HEK293 (cell line): ENCODE results near the gene SPACA7.
A peak's percentile ranks its signal among the peaks of the same experiment; 100 is the strongest.

Experiments used
- CTCF ChIA-PET: fragments of 350-600 bp; formaldehyde crosslinking; extraction: SDS; loops from one replicate; lab custom pipeline; 2021; ENCODE audit warnings: antibody characterized with exemption; lab: Yijun Ruan, JAX
- POLR2A ChIA-PET: fragments of 300-600 bp; formaldehyde crosslinking; extraction: SDS; loops from one replicate; lab custom pipeline; 2020; ENCODE audit warnings: antibody characterized with exemption, inconsistent platforms; lab: Yijun Ruan, JAX
- H3K27ac ChIP-seq: fragments of 200-500 bp; sonication (Bioruptor generic); 2 replicates; pipeline ENCODE4 v1.5.1; 2014; ENCODE audit warnings: low read depth, low read length, control low read depth, inconsistent platforms; ENCODE audit errors: extremely low read depth
- H3K36me3 ChIP-seq, 2 experiments: fragments of 200-500 bp in 1 of 2; sonication (Bioruptor generic) in 1 of 2; 1 replicate in 1 of 2; 2 replicates in 1 of 2; pipeline ENCODE4 v1.5.1; 2014 to 2017; ENCODE audit warnings: inconsistent platforms in 2 of 2, low read length in 2 of 2; ENCODE audit not compliant: control insufficient read depth in 2 of 2, insufficient read depth in 1 of 2
- H3K4me1 ChIP-seq: fragments of 200-500 bp; sonication (Bioruptor generic); 2 replicates; pipeline ENCODE4 v1.5.1; 2014; ENCODE audit warnings: mild to moderate bottlenecking, low read length, inconsistent platforms; ENCODE audit not compliant: control insufficient read depth, insufficient read depth
- H3K4me3 ChIP-seq: 2 replicates; pipeline ENCODE4 v1.5.1; 2011; ENCODE audit warnings: low read depth, mild to moderate bottlenecking, control low read depth, low read length, moderate library complexity
- H3K9me3 ChIP-seq: fragments of 200-500 bp; sonication (Bioruptor generic); 2 replicates; pipeline ENCODE4 v1.5.1; 2014; ENCODE audit warnings: low read depth, low read length, inconsistent platforms; ENCODE audit not compliant: control insufficient read depth, insufficient read depth
- SALL2 ChIP-seq: fragments of 450-650 bp; formaldehyde crosslinking; IDR thresholded peaks from 2 replicates; pipeline ENCODE4 v1.5.0; 2017; ENCODE audit warnings: missing biosample characterization, mild to moderate bottlenecking, missing genetic modification characterization, borderline replicate concordance
- SP3 ChIP-seq: fragments of 450-650 bp; formaldehyde crosslinking; IDR thresholded peaks from 2 replicates; pipeline ENCODE4 v1.5.1; 2016; ENCODE audit warnings: missing biosample characterization, missing genetic modification characterization
- ZIC2 ChIP-seq: fragments of 450-650 bp; formaldehyde crosslinking; IDR thresholded peaks from 2 replicates; pipeline ENCODE4 v1.5.1; 2016; ENCODE audit warnings: missing biosample characterization, missing genetic modification characterization
- ZNF202 ChIP-seq: fragments of 450-650 bp; formaldehyde crosslinking; IDR thresholded peaks from 2 replicates; pipeline ENCODE4 v1.5.1; 2016; ENCODE audit warnings: missing biosample characterization, missing genetic modification characterization, borderline replicate concordance
- ZNF223 ChIP-seq: fragments of 450-650 bp; formaldehyde crosslinking; IDR thresholded peaks from 2 replicates; pipeline ENCODE4 v1.5.1; 2016; ENCODE audit warnings: missing biosample characterization, missing genetic modification characterization
- ZNF248 ChIP-seq: fragments of 450-650 bp; formaldehyde crosslinking; IDR thresholded peaks from 2 replicates; pipeline ENCODE4 v1.5.1; 2017; ENCODE audit warnings: missing biosample characterization, missing genetic modification characterization
- ZNF266 ChIP-seq: fragments of 450-650 bp; formaldehyde crosslinking; IDR thresholded peaks from 2 replicates; pipeline ENCODE4 v1.5.1; 2016; ENCODE audit warnings: missing biosample characterization, missing genetic modification characterization, low read depth
- ZNF433 ChIP-seq: fragments of 450-650 bp; formaldehyde crosslinking; IDR thresholded peaks from 2 replicates; pipeline ENCODE4 v1.5.1; 2016; ENCODE audit warnings: missing biosample characterization, missing genetic modification characterization, low read depth
- ZNF514 ChIP-seq: fragments of 450-650 bp; formaldehyde crosslinking; IDR thresholded peaks from 2 replicates; pipeline ENCODE4 v1.5.1; 2016; ENCODE audit warnings: missing biosample characterization, missing genetic modification characterization
- ZNF529 ChIP-seq: fragments of 450-650 bp; formaldehyde crosslinking; IDR thresholded peaks from 2 replicates; pipeline ENCODE4 v1.5.1; 2017; ENCODE audit warnings: missing genetic modification characterization, missing biosample characterization; ENCODE audit not compliant: insufficient replicate concordance
- ZNF530 ChIP-seq: fragments of 450-650 bp; formaldehyde crosslinking; IDR thresholded peaks from 2 replicates; pipeline ENCODE4 v1.5.1; 2016; ENCODE audit warnings: low read depth, missing biosample characterization, missing genetic modification characterization
- ZNF561 ChIP-seq: fragments of 450-650 bp; IDR thresholded peaks from 2 replicates; pipeline ENCODE4 v1.5.1; 2018; ENCODE audit warnings: missing biosample characterization, missing genetic modification characterization, borderline replicate concordance
- ZNF610 ChIP-seq: fragments of 450-650 bp; formaldehyde crosslinking; IDR thresholded peaks from 2 replicates; pipeline ENCODE4 v1.5.1; 2016; ENCODE audit warnings: missing biosample characterization, missing genetic modification characterization, borderline replicate concordance
- ZNF777 ChIP-seq: fragments of 450-650 bp; formaldehyde crosslinking; IDR thresholded peaks from 2 replicates; pipeline ENCODE4 v1.5.1; 2017; ENCODE audit warnings: missing biosample characterization, missing genetic modification characterization, borderline replicate concordance
- TF ChIP-seq, protein P1 (sequence below): fragments of 450-650 bp; formaldehyde crosslinking; IDR thresholded peaks from 2 replicates; pipeline ENCODE4 v1.5.1; 2016; ENCODE audit warnings: missing biosample characterization, missing genetic modification characterization
- TF ChIP-seq, protein P2 (sequence below): fragments of 450-650 bp; formaldehyde crosslinking; IDR thresholded peaks from 2 replicates; pipeline ENCODE4 v1.5.1; 2017; ENCODE audit warnings: missing biosample characterization, missing genetic modification characterization
- TF ChIP-seq, protein P3 (sequence below): fragments of 450-650 bp; formaldehyde crosslinking; IDR thresholded peaks from 2 replicates; pipeline ENCODE4 v1.5.1; 2016; ENCODE audit warnings: missing biosample characterization, missing genetic modification characterization
- TF ChIP-seq, protein P4 (sequence below): sonication (generic); formaldehyde crosslinking; IDR thresholded peaks from 2 replicates; pipeline ENCODE4 v1.8.1; 2022; ENCODE audit warnings: mild to moderate bottlenecking, moderate library complexity, missing genetic modification reagents
- TF ChIP-seq, protein P5 (sequence below): fragments of 450-650 bp; formaldehyde crosslinking; IDR thresholded peaks from 2 replicates; pipeline ENCODE4 v1.5.1; 2017; ENCODE audit warnings: missing biosample characterization, mild to moderate bottlenecking, missing genetic modification characterization, moderate library complexity

Gene SPACA7

DNA sequence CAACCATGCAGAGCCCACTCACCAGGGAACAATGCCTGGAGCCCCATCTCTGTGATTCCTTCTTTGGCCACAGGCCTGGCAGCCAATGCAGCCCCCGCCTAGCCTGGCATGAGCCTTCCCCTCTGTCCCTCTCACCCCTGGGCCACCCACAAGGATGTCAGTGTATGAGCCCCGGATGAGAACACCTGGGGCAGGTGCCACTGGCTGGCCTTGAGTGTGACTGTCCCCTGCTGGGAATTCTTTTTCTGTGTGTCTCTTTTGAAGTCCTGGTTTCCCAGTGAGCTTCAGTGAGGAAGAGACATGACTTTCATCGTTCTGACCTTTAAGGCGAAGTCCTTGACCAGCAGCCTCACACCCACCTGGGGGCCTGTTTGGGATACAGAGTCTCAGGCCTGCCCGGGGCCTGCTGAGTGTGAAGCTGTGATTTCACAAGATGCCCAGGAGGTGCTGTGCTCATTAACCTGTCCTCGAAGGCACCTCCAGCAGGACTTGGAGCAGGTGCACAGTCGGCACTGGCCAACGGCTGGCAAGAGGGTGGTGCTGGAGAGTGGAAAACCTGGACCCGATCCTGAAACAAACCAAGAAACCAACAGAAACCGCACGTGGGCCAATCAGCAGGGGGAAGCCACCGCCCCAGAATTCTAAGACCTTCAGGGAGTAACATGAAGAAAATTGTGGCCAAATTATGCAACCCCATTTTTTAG, 27.4 kb upstream of the SPACA7 start:
- no peaks in the 10 kb centered on the region for H3K36me3 ChIP-seq
- no peak overlapping the region for H3K27ac ChIP-seq
- peaks cover 14% of the 10 kb centered on the region for H3K4me1 ChIP-seq
- no peaks in the 10 kb centered on the region for H3K9me3 ChIP-seq
- ChIA-PET CTCF (no interaction called here), POLR2A (no interaction called here)
- TF ChIP-seq ZIC2 (tag by site-specific recombination) (peak; percentile 50; the same call in 1 of the 2 replicates), SP3 (tag by site-specific recombination) (no peak)
- TF ChIP-seq, protein P1, sequence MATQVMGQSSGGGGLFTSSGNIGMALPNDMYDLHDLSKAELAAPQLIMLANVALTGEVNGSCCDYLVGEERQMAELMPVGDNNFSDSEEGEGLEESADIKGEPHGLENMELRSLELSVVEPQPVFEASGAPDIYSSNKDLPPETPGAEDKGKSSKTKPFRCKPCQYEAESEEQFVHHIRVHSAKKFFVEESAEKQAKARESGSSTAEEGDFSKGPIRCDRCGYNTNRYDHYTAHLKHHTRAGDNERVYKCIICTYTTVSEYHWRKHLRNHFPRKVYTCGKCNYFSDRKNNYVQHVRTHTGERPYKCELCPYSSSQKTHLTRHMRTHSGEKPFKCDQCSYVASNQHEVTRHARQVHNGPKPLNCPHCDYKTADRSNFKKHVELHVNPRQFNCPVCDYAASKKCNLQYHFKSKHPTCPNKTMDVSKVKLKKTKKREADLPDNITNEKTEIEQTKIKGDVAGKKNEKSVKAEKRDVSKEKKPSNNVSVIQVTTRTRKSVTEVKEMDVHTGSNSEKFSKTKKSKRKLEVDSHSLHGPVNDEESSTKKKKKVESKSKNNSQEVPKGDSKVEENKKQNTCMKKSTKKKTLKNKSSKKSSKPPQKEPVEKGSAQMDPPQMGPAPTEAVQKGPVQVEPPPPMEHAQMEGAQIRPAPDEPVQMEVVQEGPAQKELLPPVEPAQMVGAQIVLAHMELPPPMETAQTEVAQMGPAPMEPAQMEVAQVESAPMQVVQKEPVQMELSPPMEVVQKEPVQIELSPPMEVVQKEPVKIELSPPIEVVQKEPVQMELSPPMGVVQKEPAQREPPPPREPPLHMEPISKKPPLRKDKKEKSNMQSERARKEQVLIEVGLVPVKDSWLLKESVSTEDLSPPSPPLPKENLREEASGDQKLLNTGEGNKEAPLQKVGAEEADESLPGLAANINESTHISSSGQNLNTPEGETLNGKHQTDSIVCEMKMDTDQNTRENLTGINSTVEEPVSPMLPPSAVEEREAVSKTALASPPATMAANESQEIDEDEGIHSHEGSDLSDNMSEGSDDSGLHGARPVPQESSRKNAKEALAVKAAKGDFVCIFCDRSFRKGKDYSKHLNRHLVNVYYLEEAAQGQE (tag by site-specific recombination) = no peak
- TF ChIP-seq, protein P2, sequence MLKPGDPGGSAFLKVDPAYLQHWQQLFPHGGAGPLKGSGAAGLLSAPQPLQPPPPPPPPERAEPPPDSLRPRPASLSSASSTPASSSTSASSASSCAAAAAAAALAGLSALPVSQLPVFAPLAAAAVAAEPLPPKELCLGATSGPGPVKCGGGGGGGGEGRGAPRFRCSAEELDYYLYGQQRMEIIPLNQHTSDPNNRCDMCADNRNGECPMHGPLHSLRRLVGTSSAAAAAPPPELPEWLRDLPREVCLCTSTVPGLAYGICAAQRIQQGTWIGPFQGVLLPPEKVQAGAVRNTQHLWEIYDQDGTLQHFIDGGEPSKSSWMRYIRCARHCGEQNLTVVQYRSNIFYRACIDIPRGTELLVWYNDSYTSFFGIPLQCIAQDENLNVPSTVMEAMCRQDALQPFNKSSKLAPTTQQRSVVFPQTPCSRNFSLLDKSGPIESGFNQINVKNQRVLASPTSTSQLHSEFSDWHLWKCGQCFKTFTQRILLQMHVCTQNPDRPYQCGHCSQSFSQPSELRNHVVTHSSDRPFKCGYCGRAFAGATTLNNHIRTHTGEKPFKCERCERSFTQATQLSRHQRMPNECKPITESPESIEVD = no peak
- no peak overlapping the region for H3K4me3 ChIP-seq

DNA sequence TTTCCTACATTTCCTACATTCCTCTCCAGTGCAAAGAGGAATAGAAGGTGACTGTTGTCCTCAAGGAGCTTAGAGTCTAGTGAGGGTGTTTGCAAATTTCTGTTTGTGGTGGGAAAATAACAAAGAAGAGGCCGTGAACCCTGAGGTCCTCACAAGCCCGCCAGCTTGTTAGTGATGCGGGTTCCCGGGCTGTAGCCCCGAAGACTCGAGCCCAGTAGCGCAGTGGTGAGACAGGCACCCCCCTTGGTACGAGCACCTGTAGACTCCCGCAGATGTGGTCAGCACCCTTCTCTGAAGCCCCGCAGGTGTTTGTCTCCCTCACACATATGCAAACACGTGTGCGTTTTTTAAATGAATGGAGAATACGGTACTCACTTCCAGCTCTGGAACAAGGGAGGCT, 26.5 kb upstream of the SPACA7 start:
- no peaks in the 10 kb centered on the region for H3K36me3 ChIP-seq
- H3K4me3 ChIP-seq = no peak overlapping the region
- H3K9me3 ChIP-seq = no peaks in the 10 kb centered on the region
- ChIA-PET CTCF (no interaction called here), POLR2A (no interaction called here)
- peaks cover 14% of the 10 kb centered on the region for H3K4me1 ChIP-seq
- TF ChIP-seq ZNF266 (tag by site-specific recombination) (no peak), SALL2 (tag by site-specific recombination) (no peak), ZNF433 (tag by site-specific recombination) (no peak), ZNF202 (tag by site-specific recombination) (no peak), ZNF777 (no peak), ZNF248 (no peak), ZNF530 (no peak), ZNF529 (tag by site-specific recombination) (no peak), ZNF561 (tag by site-specific recombination) (no peak), ZNF610 (tag by site-specific recombination) (no peak), SP3 (tag by site-specific recombination) (no peak), ZNF223 (no peak), ZNF514 (tag by site-specific recombination) (no peak)
- TF ChIP-seq, protein P3, sequence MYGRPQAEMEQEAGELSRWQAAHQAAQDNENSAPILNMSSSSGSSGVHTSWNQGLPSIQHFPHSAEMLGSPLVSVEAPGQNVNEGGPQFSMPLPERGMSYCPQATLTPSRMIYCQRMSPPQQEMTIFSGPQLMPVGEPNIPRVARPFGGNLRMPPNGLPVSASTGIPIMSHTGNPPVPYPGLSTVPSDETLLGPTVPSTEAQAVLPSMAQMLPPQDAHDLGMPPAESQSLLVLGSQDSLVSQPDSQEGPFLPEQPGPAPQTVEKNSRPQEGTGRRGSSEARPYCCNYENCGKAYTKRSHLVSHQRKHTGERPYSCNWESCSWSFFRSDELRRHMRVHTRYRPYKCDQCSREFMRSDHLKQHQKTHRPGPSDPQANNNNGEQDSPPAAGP (tag by site-specific recombination) = no peak
- TF ChIP-seq, protein P4, sequence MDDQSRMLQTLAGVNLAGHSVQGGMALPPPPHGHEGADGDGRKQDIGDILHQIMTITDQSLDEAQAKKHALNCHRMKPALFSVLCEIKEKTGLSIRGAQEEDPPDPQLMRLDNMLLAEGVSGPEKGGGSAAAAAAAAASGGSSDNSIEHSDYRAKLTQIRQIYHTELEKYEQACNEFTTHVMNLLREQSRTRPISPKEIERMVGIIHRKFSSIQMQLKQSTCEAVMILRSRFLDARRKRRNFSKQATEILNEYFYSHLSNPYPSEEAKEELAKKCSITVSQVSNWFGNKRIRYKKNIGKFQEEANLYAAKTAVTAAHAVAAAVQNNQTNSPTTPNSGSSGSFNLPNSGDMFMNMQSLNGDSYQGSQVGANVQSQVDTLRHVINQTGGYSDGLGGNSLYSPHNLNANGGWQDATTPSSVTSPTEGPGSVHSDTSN (CRISPR knock-in tag) = no peak
- TF ChIP-seq, protein P5, sequence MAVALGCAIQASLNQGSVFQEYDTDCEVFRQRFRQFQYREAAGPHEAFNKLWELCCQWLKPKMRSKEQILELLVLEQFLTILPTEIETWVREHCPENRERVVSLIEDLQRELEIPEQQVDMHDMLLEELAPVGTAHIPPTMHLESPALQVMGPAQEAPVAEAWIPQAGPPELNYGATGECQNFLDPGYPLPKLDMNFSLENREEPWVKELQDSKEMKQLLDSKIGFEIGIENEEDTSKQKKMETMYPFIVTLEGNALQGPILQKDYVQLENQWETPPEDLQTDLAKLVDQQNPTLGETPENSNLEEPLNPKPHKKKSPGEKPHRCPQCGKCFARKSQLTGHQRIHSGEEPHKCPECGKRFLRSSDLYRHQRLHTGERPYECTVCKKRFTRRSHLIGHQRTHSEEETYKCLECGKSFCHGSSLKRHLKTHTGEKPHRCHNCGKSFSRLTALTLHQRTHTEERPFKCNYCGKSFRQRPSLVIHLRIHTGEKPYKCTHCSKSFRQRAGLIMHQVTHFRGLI (tag by site-specific recombination) = no peak
- no peak overlapping the region for H3K27ac ChIP-seq
